Measurements from ENCODE around the gene CHST8.

Gene CHST8

GRCh38 chr19:33799476-33799875 is 177.7 kb downstream of the CHST8 start:
- no peak for DNase-seq

- no peak for DNase-seq
Observed at GRCh38 chr19:33800012-33800680, 178.4 kb downstream of the CHST8 start.

GRCh38 chr19:33801411-33801810 is 179.7 kb downstream of the CHST8 start:
- no peak for DNase-seq

DNA sequence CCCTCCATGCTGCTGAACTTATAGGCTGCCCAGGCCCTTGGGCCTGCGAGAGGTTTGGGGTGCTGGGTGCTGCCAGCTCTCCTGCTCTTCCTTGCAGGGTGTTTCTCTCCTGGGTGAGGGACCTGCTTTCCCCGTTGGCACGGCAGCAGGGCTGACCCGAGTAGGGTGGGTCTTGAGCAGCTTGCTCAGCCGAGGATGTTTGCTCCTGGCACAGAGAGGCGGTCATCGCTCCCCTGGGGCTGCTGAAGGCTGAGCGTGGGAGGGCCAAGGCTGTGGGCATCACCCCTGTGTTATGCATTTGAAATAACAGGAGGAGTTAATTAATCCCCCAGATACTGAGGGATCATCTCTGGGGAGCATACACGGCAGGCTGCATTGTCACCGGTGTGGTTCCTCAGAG is 180.2 kb downstream of the CHST8 start:
- no peak for DNase-seq

- no peak for DNase-seq
Observed at GRCh38 chr19:33802801-33803200, 181.0 kb downstream of the CHST8 start.

DNA sequence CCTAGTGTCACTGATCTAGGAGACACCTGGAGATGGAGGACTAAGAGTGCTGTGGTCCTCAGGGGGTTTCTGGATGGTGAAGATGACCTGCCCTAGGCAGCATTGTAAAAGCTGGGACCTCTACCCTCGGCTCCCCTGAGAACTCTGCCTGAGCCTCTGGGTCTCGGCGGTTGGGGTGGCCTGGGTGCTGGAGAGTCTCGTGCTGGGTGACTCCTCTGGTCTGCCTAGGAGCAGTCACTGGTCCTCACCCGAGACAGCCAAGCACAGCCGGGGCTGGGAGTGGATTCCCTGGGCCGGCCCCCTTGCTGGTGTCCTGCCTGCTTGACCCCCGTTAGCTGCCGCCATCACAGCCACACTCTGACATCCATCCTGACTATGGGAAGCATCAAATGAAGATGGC is 181.6 kb downstream of the CHST8 start:
- DNase-seq: no peak

- no peak for DNase-seq
Observed at GRCh38 chr19:33804021-33804799, 182.5 kb downstream of the CHST8 start.

GRCh38 chr19:33805313-33805712 is 183.6 kb downstream of the CHST8 start:
- no peak for DNase-seq

GRCh38 chr19:33805840-33806433 is 184.2 kb downstream of the CHST8 start:
- DNase-seq: no peak

DNA sequence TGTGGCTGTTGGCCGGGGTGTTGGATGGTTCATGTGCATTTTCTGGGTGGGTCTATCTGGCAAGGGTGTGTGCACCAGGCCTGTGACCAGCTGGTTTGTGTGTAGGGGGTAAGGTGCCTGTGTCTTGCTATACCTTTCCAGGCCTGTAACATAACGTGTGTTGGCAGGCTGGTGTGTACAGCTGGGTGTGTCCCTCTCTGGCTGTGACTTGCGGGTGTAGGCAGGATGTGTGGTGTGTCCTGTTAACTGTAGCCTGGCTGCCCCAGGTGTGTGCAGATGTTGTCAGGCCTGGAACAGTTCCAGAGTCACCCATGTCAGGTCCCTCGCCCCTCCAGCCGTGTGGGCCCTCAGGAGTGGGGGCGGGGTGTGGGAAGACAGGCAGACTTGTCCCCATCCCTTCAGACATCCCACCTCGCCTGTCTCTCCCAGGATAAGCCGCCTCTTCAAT is 184.7 kb downstream of the CHST8 start:
- no peak for DNase-seq

DNA sequence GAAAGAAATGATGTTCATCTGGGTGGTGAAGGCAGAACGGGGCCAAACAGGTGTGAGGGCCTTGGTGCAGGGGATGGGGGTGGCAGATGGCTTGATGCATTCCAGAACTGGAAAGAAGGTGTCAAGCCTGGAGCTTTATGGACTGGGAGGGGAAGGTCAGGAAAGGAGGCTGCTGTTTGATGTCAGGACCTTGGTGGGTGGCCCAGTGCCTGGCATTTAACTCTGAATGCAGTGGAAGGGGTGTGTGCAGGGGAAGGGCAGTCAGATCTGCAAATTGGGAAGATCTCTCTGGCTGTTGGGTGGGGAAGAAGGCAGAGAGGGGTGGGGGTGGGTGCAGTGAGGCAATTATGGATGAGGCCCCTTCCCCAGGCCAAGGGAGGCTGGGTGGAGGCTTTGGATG is 186.6 kb downstream of the CHST8 start:
- no peak for DNase-seq

GRCh38 chr19:33809960-33810359 is 188.2 kb downstream of the CHST8 start:
- no peak for DNase-seq

DNA sequence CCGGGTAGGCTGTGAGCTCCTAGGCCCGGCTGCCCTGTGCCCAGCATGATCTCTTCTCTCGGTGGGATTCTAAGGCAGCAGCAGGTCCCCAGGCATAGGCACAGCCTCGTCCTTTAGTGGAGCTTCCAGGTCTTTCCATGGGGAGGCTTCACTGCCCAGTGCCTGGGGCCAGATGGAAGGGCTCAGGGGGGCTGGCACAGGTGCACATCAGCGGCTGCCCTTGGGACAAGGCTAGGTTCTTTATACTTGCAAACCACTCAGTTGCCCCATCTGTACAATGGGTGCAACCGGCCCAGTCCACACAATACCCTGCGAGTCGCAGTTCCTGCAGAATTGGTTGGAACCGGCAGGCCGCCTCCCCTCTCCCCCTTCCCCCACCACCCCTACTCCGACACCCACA is 189.1 kb downstream of the CHST8 start:
- DNase-seq: no peak

- DNase-seq: no peak
Observed at GRCh38 chr19:33811246-33811645, 189.5 kb downstream of the CHST8 start.

- DNase-seq: no peak
Observed at GRCh38 chr19:33811736-33812387, 190.1 kb downstream of the CHST8 start.

GRCh38 chr19:33812388-33813330 is 190.9 kb downstream of the CHST8 start:
- no peak for DNase-seq

GRCh38 chr19:33813391-33814101 is 191.8 kb downstream of the CHST8 start:
- no peak for DNase-seq

DNA sequence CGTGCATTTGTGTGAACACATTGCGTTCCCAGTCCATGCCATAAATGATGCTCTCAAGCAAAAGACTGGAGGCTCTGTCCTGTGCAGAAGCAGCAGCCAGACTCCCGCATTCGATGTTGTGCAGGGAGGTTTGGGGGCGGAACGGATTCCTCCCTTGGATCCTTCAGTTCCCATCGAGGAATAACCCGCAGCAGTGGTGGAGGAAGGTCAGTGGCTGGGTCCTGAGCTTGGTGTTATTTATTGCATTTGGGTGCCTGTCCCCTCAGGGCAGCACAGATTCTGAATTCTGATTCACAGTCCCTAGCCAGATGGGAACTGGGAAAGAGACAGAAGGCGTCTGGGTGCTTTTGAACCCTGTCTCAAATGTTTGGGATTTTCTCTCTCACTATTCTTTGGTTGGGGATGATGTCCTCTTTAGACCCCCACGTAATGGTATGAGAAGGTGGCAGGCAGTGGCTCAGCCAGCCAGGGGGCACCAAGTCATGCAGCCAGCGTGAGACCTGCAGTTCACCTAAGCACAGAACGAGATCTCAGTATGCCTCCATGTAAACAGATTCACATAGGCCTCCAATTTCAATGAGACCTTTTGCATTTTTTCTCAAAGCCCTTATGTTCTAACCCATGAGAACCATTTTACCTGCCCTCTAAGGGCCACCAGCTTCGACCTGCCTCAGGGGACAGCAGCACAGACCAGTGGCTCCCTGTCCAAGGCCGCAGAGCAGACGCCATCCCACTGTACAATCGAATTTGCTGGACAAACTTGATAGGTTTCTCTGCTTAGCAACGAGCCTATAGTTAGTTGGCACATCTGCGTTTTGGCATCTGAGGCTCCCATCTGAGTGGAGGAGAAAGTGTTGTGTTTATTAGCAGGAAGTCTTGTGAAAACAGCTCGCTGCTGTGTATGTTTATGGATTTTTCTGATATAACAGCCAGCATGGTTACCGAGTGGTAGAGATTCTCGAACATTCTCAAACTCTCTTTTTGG is 192.7 kb downstream of the CHST8 start:
- DNase-seq: no peak

- no peak for DNase-seq
Observed at GRCh38 chr19:33815380-33816340, 193.9 kb downstream of the CHST8 start.

Data from NCI-H146 (cell line).